GM12878 (cell line): ENCODE results near the gene CTNNA3.

Experiments
- JUND ChIP-seq: IDR thresholded peaks from 2 replicates; pipeline ENCODE4 v1.6.1; 2012; ENCODE audit warnings: low read depth, mild to moderate bottlenecking, low read length, improper control_type of control experiment, moderate library complexity
- POLR2AphosphoS5 ChIP-seq: IDR thresholded peaks from 2 replicates; pipeline ENCODE4 v1.6.1; 2011; ENCODE audit warnings: mild to moderate bottlenecking, low read length, inconsistent platforms
- RAD21 ChIP-seq: IDR thresholded peaks from 2 replicates; pipeline ENCODE4 v1.6.1; 2011; ENCODE audit warnings: mild to moderate bottlenecking, low read depth, low read length, moderate library complexity; ENCODE audit not compliant: insufficient read depth
- TF ChIP-seq, protein P1 (sequence below), 3 experiments: IDR thresholded peaks in 2 of 3; conservative IDR thresholded peaks in 1 of 3; 2 replicates each; pipeline ENCODE4 v1.5.1; 2011; ENCODE audit warnings: low read depth in 3 of 3, low read length in 3 of 3, mild to moderate bottlenecking in 3 of 3, control low read depth in 2 of 3, moderate library complexity in 2 of 3, inconsistent platforms in 1 of 3, mixed read lengths in 1 of 3; ENCODE audit not compliant: control insufficient read depth in 2 of 3, insufficient read depth in 1 of 3; ENCODE audit errors: extremely low read depth in 1 of 3

DNA sequence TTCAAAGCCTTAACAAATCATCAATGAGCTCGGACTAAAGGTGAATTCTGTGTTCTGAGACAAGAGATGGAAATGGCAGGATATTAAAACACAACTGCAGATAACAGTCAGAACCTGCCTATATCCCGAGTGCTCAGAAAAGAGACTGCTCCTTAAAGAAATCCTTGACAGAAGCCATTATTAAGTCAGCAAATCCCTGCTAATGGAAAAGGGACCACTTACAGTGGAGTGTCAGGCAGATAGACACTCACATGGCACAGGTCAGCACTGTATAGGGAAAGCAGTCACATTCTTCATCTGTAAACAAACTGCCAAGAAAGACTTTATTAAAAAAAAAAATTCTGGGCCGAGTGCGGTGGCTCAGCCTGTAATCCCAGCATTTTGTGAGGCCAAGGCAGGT, 917.6 kb downstream of the CTNNA3 start:
- TF ChIP-seq RAD21 (no peak), JUND (no peak), POLR2AphosphoS5 (no peak)
- TF ChIP-seq, protein P1, sequence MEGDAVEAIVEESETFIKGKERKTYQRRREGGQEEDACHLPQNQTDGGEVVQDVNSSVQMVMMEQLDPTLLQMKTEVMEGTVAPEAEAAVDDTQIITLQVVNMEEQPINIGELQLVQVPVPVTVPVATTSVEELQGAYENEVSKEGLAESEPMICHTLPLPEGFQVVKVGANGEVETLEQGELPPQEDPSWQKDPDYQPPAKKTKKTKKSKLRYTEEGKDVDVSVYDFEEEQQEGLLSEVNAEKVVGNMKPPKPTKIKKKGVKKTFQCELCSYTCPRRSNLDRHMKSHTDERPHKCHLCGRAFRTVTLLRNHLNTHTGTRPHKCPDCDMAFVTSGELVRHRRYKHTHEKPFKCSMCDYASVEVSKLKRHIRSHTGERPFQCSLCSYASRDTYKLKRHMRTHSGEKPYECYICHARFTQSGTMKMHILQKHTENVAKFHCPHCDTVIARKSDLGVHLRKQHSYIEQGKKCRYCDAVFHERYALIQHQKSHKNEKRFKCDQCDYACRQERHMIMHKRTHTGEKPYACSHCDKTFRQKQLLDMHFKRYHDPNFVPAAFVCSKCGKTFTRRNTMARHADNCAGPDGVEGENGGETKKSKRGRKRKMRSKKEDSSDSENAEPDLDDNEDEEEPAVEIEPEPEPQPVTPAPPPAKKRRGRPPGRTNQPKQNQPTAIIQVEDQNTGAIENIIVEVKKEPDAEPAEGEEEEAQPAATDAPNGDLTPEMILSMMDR (IDR thresholded peaks at IDR 0.05 in 2 of 3, conservative IDR thresholded peaks at IDR 0.05 in 1 of 3; ENCODE audit: control insufficient read depth in 2 of 3, extremely low read depth in 1 of 3, insufficient read depth in 1 of 3, low read depth in 3 of 3, low read length in 3 of 3), result no peak
